ENCODE results near the gene GPSM3.

DNA sequence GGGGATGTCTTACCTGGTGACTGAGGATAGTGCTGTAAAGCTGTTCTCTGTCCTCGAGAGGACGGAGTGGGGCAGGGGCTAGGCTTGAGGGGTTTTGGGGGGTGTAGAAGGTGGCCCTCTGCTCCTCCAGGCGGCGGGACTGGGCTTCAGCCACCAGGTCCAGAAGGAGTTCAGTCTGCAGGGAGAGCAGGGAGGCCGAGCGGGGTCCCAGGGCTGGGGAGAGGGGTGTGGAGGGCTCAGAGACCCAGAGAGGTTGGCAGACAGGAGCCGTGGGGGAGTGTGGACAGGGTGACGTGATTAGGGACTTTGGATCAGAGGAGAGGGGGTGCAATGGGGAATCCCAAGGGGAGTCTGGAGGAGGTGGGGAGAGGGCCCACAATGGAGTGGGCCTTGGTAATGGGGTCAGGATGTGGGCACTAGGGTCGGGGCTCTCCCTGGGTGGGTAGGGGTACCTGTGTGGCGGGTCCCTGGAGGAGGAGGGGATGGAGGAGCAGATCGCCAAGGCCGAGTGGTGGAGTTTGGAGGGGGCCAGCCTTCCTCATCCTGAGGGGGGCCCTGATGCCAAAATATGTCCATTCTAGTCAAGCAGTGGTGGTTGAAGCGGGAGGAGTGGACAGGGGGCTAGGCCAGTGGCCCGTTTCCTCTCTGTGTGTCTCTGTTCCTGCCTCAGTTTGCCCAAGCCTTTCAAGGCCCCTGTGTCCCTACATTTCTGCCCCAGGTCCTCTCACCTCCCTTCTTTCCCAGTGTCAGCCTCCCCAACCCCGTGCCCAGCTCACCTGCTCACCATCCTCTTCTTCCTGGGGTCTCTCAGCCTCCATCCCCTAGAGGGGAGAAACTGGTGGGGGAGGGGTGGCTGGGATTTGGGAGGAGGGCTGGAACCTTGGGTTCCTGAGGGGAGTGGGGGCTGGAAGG is 491 bp downstream of the GPSM3 start:
- TF ChIP-seq POLR2AphosphoS5 (IDR thresholded peaks at IDR 0.05; ENCODE audit: low read depth, low read length) (no peak), TAF1 (IDR thresholded peaks at IDR 0.05; ENCODE audit: borderline replicate concordance, insufficient read depth, low read length) (no peak)
- TF ChIP-seq, protein P1, sequence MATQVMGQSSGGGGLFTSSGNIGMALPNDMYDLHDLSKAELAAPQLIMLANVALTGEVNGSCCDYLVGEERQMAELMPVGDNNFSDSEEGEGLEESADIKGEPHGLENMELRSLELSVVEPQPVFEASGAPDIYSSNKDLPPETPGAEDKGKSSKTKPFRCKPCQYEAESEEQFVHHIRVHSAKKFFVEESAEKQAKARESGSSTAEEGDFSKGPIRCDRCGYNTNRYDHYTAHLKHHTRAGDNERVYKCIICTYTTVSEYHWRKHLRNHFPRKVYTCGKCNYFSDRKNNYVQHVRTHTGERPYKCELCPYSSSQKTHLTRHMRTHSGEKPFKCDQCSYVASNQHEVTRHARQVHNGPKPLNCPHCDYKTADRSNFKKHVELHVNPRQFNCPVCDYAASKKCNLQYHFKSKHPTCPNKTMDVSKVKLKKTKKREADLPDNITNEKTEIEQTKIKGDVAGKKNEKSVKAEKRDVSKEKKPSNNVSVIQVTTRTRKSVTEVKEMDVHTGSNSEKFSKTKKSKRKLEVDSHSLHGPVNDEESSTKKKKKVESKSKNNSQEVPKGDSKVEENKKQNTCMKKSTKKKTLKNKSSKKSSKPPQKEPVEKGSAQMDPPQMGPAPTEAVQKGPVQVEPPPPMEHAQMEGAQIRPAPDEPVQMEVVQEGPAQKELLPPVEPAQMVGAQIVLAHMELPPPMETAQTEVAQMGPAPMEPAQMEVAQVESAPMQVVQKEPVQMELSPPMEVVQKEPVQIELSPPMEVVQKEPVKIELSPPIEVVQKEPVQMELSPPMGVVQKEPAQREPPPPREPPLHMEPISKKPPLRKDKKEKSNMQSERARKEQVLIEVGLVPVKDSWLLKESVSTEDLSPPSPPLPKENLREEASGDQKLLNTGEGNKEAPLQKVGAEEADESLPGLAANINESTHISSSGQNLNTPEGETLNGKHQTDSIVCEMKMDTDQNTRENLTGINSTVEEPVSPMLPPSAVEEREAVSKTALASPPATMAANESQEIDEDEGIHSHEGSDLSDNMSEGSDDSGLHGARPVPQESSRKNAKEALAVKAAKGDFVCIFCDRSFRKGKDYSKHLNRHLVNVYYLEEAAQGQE (IDR thresholded peaks at IDR 0.05; ENCODE audit: insufficient read depth in 1 of 2, low read depth in 2 of 2, low read length in 2 of 2) = no peak

Data from PFSK-1 (cell line).